GM23248 (cell line): ENCODE data around the gene LDLRAD4.

Source experiments
- EZH2 ChIP-seq: fragments of 200-600 bp; sonication (generic); IDR thresholded peaks from 2 replicates; pipeline ENCODE4 v1.6.1; 2018; ENCODE audit warnings: antibody characterized with exemption, mild to moderate bottlenecking; ENCODE audit not compliant: insufficient read depth, poor library complexity, severe bottlenecking
- EZH2phosphoT487 ChIP-seq: fragments of 200-600 bp; sonication (generic); IDR thresholded peaks from 2 replicates; pipeline ENCODE4 v1.6.1; 2018; ENCODE audit warnings: antibody characterized with exemption, moderate library complexity, mild to moderate bottlenecking, low read depth; ENCODE audit not compliant: insufficient read depth

- TF ChIP-seq EZH2phosphoT487, result no peak
- no peak for TF ChIP-seq EZH2
Measured at GRCh38 chr18:13289481-13290205, 71.1 kb downstream of the LDLRAD4 start.
